GM18870 (cell line): ENCODE data around the gene TSPAN31.
A peak's percentile ranks its signal among the peaks of the same experiment; 100 is the strongest.

ENCODE experiments used
- ATAC-seq: cut with Tn5 transposase; IDR thresholded peaks from one replicate; pipeline ENCODE4 v1.9.1; 2021; ENCODE audit warnings: moderate library complexity; ENCODE audit not compliant: unreplicated experiment

TSPAN31 gene

GRCh38 chr12:57751788-57752667, 7.2 kb downstream of the TSPAN31 start, which contains the start of gene CDK4:
Gene CDK4 (minus strand): TSS chr12:57752310. CDS start chr12:57751717, 593 bp downstream.
- peak; percentile 72 for ATAC-seq

- no peak for ATAC-seq
These were observed 7.8 kb downstream of the TSPAN31 start for GRCh38 chr12:57752668-57753000.

- no peak for ATAC-seq
These were observed 9.0 kb downstream of the TSPAN31 start for GRCh38 chr12:57753756-57754337.

DNA sequence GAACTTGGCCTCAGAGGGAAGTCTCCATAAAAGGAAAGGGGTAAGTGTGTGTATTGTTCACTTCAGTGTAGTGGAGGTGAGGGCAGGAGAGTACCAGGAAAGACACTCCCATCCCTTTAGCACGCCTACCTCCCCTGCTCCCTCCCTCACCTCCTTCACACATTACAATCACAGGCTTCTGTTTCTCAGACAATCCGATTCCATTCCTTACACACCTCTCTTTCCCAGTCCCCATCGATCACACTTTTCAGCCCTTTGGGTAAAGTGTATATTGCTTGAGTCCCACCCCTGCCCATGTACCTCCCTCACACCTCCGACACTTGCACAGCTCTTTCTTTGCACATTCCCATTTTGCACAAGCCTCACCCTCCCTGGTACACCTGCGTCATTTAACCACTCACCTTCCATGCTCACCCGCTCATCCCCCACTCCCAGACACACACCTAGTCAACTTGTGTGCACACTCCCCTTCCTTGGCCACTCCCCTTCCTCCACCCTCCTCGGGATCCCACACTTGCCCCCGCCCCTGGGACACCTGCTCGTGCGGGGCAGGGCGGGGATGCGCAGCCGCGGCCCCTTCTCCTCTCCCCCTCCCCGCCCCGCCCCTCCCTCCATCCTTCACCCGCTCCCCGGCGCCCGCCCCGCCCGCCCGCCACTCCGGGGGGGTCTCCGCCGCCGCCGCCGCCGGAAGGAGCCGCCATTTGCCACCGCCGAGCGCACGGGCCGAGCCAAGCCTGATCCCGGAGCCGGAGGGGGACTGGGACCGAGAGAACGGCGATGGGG, 9.8 kb downstream of the TSPAN31 start, which contains the start of gene MARCHF9:
Gene MARCHF9, plus strand, starts transcription at position 693 of the 783 bp plus-strand sequence. CDS start 426 bp downstream, outside the sequence.
- no peak for ATAC-seq

- ATAC-seq = no peak
These were observed 10.3 kb downstream of the TSPAN31 start for GRCh38 chr12:57755194-57755453.

- no peak for ATAC-seq
These were observed 10.9 kb downstream of the TSPAN31 start for GRCh38 chr12:57755454-57756372.

DNA sequence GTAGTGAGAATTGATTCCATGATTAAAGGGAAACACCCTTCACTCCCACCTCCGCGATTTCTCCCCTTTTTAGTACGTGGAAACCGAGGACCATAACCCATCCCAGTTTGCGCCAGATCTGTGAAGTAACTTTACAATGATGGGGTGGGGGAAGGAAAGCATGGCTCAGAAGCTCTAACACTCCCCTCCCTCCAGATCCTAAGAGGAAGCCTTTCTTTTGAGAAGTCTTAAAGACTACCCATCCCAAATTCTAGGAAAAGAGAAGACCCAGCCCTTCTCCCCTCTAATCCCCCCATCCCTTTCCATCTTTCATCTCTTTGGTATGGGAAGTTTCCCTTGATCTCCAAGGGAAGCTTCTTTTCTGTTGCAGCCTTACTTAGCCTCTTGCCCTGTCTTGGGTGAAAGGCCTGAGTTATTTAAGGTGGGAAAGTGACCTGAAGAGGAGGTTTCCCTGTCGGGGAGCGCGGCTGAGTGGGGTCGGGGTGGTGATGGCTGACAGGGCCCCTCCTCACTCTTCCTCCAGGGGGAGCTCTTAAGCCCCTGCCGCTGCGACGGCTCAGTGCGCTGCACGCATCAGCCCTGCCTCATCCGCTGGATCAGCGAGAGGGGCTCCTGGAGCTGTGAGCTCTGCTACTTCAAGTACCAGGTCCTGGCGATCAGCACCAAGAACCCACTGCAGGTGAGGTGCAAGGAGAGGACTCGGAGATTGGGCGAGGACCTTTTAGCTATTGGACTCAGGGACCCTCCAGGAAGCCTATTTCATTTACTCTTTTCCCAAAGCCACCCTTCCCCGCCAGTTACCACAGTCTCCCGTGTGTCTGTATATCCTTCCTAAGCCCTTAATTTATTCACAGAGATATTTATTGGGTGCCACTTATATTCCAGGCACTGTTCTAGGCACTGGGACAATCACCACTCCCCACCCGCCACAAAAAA, 11.8 kb downstream of the TSPAN31 start:
- no peak for ATAC-seq

- no peak for ATAC-seq
These were observed 12.9 kb downstream of the TSPAN31 start for GRCh38 chr12:57757771-57758170.

DNA sequence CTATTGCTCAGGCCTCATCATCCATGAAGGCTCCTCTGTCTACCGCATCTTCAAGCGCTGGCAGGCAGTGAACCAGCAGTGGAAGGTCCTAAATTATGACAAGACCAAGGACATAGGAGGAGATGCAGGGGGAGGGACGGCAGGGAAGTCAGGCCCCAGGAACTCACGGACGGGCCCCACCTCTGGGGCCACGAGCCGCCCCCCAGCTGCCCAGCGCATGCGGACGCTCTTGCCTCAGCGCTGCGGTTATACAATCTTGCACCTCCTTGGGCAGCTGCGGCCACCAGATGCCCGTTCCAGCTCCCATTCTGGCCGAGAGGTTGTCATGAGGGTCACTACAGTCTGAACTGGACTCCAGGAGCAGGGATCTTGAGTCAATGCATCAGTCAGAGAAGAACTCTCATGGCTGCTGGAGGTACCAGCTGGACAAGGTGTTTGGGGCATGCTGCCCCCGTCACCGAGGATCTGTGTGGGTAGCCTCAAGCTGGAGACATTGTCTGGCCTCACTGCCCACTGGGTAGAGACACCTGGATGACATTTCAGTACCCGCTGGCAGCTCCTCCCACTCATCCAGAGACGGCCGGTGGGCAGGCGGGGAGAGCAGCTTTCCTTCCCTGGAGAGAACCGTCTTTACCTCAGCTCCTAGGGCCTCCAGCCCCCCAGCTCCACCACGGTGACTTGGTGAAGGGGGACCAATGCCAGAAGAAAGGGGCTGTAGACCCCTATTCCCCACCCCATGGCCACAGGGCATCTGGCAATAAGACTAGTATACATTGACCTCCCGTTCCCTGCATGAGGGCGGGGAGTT, 13.9 kb downstream of the TSPAN31 start:
- no peak for ATAC-seq

DNA sequence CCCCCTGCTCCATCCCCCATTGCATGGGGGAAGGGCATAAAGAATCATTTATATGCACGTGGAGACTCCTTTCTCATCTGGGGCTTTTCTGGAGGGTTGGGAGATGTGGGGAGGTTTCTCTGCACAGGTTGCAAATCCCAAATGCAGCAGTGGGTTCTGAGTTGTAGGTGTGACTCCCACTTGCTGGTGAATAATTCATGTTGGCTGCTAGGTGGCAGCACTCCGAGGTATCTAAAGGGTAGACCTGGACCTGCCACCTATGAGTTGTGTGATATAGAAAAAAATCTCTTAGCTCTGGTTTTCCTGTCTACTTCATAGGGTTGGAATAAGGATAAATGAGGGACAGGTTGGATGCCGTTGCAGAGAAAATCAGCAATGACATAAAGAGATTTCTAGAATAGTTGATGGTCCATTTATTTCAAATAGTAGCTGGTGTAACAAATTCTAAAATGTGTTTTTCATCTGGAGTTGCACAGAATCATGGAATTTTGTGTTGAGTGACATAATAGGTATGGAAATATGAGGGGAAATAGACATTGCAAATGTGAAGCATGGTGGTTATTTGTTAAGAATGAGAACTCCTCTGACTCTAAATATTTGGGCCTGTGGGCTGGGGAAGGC, 14.6 kb downstream of the TSPAN31 start:
- no peak for ATAC-seq

GRCh38 chr12:57760347-57760982, 15.6 kb downstream of the TSPAN31 start:
- ATAC-seq = no peak

DNA sequence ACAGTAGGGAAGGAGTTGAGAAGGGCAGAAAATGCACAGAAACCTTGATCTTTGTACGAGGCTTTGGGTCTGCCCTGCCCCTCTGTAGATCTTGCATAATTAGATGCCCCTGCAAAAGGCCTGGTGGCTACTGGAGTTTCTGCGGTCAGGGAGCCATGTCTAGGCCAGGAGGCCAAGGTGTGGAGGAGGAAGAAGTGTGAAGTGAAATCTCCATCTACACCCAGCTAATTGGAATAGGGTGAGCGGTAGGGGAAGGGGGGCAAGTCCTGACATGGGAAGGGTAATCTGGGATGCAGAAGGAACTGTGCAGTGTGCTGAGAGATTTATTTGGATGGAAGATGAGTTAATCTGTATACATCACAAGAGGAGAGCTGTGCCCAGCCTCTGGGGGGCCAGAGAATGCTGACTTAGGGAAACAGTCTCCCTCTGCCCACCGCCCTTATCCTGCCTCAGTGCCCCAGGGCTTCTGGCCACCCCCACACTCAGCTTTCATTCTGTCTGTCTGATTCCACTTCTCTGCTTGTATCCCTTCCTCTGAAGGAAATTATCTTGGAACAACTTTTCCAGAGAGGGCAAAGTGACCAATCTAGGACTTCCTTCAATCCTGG, 16.7 kb downstream of the TSPAN31 start:
- no peak for ATAC-seq

DNA sequence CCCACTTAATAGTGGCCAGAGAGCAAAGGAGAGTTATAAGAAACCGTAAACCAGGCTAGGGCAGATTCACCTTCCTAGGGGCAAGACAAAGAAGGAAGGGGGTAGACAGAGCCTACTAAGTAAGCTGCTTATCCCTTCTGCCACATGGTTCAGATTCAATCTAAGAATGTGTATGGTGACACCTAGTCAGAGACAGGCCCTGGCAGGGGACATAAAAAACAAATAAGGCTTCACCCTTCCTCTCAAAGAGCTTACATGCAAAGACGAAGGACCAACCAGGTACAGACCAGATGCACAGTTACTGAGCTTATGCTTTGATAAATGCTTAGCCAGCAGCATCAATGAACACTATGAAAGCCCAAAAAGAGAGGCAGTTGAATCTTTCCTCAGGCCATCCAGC, 17.6 kb downstream of the TSPAN31 start:
- no peak for ATAC-seq

DNA sequence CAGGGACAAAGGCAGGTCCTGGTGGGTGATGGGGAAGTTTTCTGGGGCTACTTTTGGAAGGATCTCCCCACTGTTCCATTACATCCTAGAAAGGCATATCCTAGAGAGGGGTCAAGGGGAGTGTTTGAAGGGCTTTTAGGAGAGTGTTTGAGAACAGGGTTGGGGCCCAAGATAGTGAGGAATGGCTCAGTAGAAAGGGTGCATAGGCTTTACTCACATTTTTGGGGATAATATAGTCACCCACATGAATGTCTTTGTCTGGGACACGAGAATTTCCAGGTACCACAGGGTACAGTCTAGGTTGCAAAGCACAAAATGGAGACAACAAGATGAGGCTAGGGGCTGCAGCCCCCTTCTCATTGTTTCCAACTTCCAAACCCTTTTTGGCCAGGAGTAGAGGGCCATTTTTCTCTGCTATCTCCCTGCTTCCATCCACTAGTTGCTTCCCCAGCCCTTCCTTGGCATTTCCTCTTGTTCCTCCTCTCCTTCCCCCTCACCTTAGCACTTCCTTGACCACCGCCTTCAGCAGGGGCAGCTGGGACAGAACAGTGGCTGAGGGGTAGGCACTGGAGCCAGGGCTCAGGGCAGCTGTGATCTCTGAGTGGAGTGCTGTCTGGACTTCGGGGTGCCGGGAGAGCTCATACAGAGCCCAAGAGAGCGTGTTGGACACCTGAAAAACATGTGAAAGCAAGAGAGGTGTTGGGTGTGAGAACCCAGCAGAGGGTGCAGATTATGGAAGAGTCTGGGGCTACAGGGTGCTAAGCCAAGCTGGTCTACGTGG, 19.2 kb downstream of the TSPAN31 start:
- no peak for ATAC-seq

- ATAC-seq = no peak
These were observed 19.8 kb downstream of the TSPAN31 start for GRCh38 chr12:57764662-57765002.

DNA sequence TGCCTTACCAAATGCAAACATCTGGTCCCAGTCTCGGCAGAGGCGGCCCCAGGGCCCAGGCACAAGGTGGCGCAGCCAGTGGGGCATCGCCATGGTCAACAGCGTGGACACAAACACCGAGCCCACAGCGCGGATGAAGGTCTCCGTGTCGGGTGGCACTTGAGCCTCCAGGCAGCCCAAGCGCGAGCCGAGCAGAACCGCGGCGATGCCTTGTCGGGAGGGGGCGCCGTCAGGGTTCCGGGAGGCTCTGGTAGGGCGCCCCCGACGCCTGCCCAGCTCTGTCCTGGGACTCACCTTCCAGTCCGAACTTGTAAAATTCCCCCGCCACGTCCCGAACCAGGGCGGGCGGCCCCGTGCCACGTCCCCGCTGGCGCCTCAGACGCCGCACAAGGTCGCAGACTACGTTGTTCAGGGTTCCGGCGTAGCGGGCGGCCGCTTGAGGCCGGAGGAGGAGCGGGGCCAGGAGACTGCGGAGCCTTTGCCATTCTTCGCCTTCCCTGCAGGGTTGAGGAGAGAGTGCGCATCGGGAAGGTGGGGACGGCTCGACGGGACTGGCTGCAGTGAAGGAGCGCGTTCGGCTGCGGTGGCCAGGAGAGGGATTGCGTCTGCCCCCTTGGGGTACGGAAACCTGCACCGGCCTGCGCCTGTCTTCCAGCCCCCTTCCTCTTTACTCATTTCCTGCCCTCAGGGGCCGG, 20.3 kb downstream of the TSPAN31 start:
- ATAC-seq = no peak
